Fibroblast of skin of scalp (primary cell): ENCODE measurements around the gene AP3B1.
"Not testable (repeated sequence)": the region's sequence is repeated elsewhere in the genome, so short reads cannot be mapped to it uniquely, and the experiment has no call there.

ENCODE experiments used
- DNase-seq: peaks from one replicate; pipeline ENCODE4 v3.0.0-alpha.2; 2013

Gene AP3B1

GRCh38 chr5:78133423-78133822 is 161.1 kb downstream of the AP3B1 start:
- no peak for DNase-seq

- no peak for DNase-seq
Observed at GRCh38 chr5:78132507-78132906, 162.0 kb downstream of the AP3B1 start.

DNA sequence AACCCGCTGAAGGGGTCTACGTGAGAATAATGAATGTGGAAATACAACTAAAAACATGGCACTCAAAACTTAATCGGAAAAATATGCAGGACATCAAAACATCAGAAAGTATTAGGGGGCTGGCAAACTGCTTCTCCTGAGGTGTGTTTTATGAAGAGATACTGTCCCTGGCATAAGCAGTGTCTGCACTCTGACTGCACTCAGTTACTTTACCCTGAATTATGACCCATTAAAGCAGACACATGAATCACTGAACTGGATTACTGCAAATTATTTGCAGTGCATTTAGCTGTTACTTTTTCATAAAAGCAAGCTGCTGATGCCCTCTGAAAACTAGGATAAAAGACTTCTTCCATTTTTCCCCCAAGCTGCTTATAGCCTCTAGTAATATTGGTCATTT is 164.9 kb downstream of the AP3B1 start:
- no peak for DNase-seq

GRCh38 chr5:78127875-78128274 is 166.6 kb downstream of the AP3B1 start:
- DNase-seq, result no peak

DNA sequence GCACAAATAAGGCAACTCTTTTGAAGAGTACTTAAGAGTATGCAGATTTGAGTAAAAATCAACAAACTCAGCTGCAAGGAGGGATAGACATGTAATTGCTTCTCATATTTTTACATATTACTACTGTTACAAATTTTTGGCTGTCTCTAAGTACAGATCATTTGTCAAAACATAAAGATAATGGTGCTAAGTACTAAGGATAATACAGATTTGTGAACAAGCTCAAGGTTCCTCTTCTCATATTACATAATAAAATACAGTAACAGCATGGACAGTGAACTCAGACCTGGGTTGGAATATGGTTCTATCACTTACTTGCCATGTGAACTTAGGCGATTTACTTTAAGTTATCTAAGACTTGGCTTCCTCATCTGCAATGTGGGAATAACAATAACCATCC is 168.0 kb downstream of the AP3B1 start:
- DNase-seq, result no peak

- DNase-seq, result no peak
Observed at GRCh38 chr5:78116167-78116566, 178.3 kb downstream of the AP3B1 start.

DNA sequence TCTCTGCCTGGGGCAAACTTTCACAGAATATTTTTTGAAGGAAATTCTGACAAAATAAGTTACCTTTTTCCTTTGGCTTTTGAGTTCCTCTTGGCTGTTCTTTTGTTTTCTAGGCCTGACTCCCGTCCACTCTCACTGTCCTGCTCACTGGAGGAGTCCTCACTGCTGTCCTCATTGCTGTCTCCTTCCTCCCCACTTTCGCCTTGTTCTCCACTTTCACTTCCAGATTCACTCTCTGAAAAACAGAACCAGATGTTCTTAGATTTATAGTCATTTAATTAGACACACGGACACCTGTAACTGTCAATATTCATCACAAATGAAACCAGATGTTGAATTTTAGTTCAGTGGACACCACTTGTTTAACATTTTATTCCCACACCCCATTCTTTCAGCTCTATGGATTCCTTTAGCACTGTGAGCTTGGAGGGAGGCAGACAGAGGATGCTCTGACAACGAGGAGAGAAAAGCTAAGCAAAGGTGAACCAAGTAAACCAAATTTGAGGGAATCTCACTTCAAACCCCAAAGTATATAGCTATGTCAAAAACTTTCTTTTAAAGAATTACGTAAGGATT is 180.7 kb downstream of the AP3B1 start:
- DNase-seq, result no peak

DNA sequence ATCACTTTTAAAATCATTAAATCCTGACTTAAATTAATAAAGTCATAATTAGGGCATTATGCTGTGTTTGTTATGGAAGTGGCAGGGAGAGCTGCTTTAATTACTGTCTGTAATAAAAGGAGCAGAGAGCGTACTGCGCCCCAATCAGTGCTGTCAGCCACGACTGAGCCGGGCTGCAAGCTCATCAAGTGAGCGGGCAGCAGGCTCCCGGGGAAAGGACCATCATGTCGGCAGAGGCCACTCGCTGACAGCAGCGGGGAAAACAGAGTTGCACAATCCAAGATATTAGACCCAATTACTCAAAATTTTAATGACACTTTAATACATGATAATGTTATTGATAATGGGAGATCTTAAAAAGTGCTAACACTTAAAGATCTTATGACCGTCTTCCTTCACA is 181.6 kb downstream of the AP3B1 start:
- no peak for DNase-seq

GRCh38 chr5:78109891-78110324 is 184.6 kb downstream of the AP3B1 start:
- no peak for DNase-seq

- DNase-seq, result no peak
Observed at GRCh38 chr5:78108564-78108963, 185.9 kb downstream of the AP3B1 start.

DNA sequence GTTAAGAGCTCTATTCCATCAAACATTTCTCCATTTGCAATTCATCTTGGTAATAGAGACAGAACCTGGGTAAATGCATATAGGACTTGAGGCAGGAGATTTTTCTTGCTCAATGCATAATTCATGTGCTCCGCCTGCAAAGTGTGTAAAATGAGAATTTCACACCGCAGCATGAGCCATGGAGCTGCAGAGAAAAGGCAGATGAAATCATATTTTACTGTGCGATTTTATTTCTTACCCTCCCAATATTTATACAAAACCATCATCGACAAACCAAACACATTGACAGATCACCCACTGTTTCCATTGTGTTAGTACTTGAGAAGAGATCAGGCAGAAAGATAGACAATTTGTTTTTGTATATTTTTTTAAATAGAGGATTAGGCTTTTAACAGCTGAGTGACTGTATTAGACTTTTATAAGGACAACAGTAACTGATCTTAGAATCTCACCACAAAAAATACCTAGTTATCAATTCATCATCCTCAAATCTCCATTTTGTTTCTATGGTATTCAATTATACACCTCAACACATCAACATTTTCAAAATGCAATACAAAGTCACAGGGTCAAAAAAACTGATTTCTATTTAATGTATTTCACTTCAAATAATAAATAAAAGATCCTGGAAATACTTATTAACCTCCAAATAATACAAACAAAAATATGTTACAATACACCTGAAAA is 191.1 kb downstream of the AP3B1 start:
- DNase-seq, result no peak

- no peak for DNase-seq
Observed at GRCh38 chr5:78102500-78102899, 192.0 kb downstream of the AP3B1 start.

DNA sequence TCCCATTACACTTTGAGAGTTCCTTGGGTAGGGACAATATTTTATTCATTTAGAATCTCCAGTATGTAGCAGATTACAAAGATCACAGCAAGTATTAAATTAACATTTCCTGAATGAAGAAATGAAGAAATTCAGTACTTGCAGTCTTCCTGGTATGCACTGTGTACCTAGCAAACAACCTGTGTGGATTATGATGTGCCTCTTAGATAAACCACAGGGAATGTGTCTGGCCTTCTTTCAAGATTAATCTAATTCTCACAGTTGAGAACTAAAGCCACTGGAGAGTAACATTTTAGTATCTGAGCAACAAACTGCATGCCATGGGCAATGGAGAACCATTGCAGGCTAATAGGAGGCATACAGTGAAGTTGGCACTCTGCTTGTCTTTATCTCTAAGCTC is 199.4 kb downstream of the AP3B1 start:
- DNase-seq, result no peak

GRCh38 chr5:78090002-78090401 is 204.5 kb downstream of the AP3B1 start:
- DNase-seq, result no peak

- DNase-seq, result no peak
Observed at GRCh38 chr5:78078858-78079257, 215.6 kb downstream of the AP3B1 start.

- DNase-seq, result no peak
Observed at GRCh38 chr5:78077369-78078068, 217.0 kb downstream of the AP3B1 start.

GRCh38 chr5:78076351-78076750 is 218.1 kb downstream of the AP3B1 start:
- DNase-seq, result no peak

GRCh38 chr5:78075301-78075700 is 219.2 kb downstream of the AP3B1 start:
- no peak for DNase-seq

DNA sequence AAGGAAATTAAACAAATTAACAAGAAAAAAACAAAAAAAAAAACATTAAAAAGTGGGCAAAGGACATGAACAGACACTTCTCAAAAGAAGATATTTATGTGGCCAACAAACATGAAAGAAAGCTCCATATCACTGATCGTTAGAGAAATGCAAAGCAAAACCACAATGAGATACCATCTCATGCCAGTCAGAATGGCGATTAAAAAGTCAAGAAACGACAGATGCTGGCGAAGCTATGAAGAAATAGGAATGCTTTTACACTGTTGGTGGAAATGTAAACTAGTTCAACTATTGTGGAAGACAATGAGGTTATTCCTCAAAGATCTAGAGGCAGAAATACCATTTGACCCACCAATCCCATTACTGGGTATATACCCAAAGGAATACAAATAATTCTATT is 223.8 kb downstream of the AP3B1 start:
- not testable (repeated sequence) for DNase-seq

GRCh38 chr5:78067581-78067980 is 226.9 kb downstream of the AP3B1 start:
- not testable (repeated sequence) for DNase-seq

GRCh38 chr5:78066722-78067121 is 227.8 kb downstream of the AP3B1 start:
- DNase-seq, result not testable (repeated sequence)

- DNase-seq, result no peak
Observed at GRCh38 chr5:78065663-78066062, 228.8 kb downstream of the AP3B1 start.

GRCh38 chr5:78064941-78065472 is 229.5 kb downstream of the AP3B1 start:
- DNase-seq, result no peak

- DNase-seq, result no peak
Observed at GRCh38 chr5:78063495-78063894, 231.0 kb downstream of the AP3B1 start.
